IPS-NIHi11 (cell line): ENCODE measurements around the gene HS3ST2.
"Not testable (repeated sequence)": the region's sequence is repeated elsewhere in the genome, so short reads cannot be mapped to it uniquely, and the experiment has no call there.

ENCODE experiments used
- DNase-seq: peaks from one replicate; pipeline ENCODE4 v3.0.0; 2012; ENCODE audit warnings: mixed read lengths, low spot score

The HS3ST2 gene

GRCh38 chr16:22879466-22879865 is 65.5 kb downstream of the HS3ST2 start:
- DNase-seq = no peak

- no peak for DNase-seq
These were observed 69.0 kb downstream of the HS3ST2 start for GRCh38 chr16:22882981-22883380.

- DNase-seq = no peak
These were observed 72.0 kb downstream of the HS3ST2 start for GRCh38 chr16:22885951-22886350.

GRCh38 chr16:22886927-22887326 is 73.0 kb downstream of the HS3ST2 start:
- no peak for DNase-seq

- DNase-seq = no peak
These were observed 73.5 kb downstream of the HS3ST2 start for GRCh38 chr16:22887445-22887844.

- DNase-seq = peak; percentile 15
These were observed 74.8 kb downstream of the HS3ST2 start for GRCh38 chr16:22888791-22889190.

- no peak for DNase-seq
These were observed 77.0 kb downstream of the HS3ST2 start for GRCh38 chr16:22890976-22891375.

- DNase-seq = no peak
These were observed 83.2 kb downstream of the HS3ST2 start for GRCh38 chr16:22897184-22897583.

GRCh38 chr16:22898131-22898530 is 84.2 kb downstream of the HS3ST2 start:
- DNase-seq = no peak

- DNase-seq = peak; percentile 87
These were observed 84.9 kb downstream of the HS3ST2 start for GRCh38 chr16:22898874-22899348.

- DNase-seq = not testable (repeated sequence)
These were observed 85.6 kb downstream of the HS3ST2 start for GRCh38 chr16:22899567-22899966.

GRCh38 chr16:22900863-22901262 is 86.9 kb downstream of the HS3ST2 start:
- DNase-seq = no peak

- DNase-seq = no peak
These were observed 87.6 kb downstream of the HS3ST2 start for GRCh38 chr16:22901563-22901962.

- no peak for DNase-seq
These were observed 89.8 kb downstream of the HS3ST2 start for GRCh38 chr16:22903716-22904115.

GRCh38 chr16:22912654-22913053 is 98.7 kb downstream of the HS3ST2 start:
- peak; percentile 31 for DNase-seq

GRCh38 chr16:22915003-22915402 is 101.0 kb downstream of the HS3ST2 start:
- no peak for DNase-seq

GRCh38 chr16:22923491-22923890 is 109.5 kb downstream of the HS3ST2 start:
- no peak for DNase-seq

- DNase-seq = no peak
These were observed 110.5 kb downstream of the HS3ST2 start for GRCh38 chr16:22924492-22924891.

- no peak for DNase-seq
These were observed 112.3 kb downstream of the HS3ST2 start for GRCh38 chr16:22926105-22926751.

GRCh38 chr16:22927306-22927705 is 113.3 kb downstream of the HS3ST2 start:
- DNase-seq = no peak

GRCh38 chr16:22928882-22929435 is 115.0 kb downstream of the HS3ST2 start:
- DNase-seq = no peak

GRCh38 chr16:22929461-22929860 is 115.5 kb downstream of the HS3ST2 start:
- no peak for DNase-seq

- DNase-seq = no peak
These were observed 118.2 kb downstream of the HS3ST2 start for GRCh38 chr16:22932032-22932771.
